Choroid plexus epithelial cell (primary cell): ENCODE results near the gene GLDC.

ENCODE experiments used
- DNase-seq: peaks from one replicate; pipeline ENCODE4 v3.0.0-alpha.2; 2010; ENCODE audit warnings: low read depth
- H3K4me3 ChIP-seq: 2 replicates; pipeline ENCODE4 v1.5.1; 2011; ENCODE audit warnings: low read depth, mild to moderate bottlenecking, control low read depth, low read length, moderate library complexity
- TF ChIP-seq, protein P1 (sequence below): conservative IDR thresholded peaks from 2 replicates; pipeline ENCODE4 v1.5.1; 2011; ENCODE audit warnings: low read depth, mild to moderate bottlenecking, control low read depth, inconsistent platforms, low read length, moderate library complexity

Gene GLDC

DNA sequence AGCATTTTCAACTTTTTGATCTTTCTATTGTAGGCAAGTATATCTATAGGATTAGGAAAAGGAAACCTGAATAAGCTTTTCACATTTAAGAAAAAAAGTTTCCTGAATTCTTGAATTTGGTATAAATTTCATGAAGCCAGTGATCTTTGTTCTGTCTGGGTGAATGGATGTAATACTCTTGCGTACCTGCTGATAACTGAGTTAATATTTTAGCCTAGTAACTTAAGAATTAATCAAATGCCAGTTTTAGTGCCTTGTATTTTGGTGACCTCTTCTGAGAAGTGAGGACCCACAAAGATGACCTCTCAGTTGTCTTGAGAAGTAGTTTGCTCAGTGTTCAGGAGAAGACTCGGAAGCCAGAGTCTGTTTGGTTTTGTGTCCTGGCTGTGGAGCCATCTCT is 154.7 kb downstream of the GLDC start:
- DNase-seq = no peak
- H3K4me3 ChIP-seq = no peak overlapping the region
- TF ChIP-seq, protein P1, sequence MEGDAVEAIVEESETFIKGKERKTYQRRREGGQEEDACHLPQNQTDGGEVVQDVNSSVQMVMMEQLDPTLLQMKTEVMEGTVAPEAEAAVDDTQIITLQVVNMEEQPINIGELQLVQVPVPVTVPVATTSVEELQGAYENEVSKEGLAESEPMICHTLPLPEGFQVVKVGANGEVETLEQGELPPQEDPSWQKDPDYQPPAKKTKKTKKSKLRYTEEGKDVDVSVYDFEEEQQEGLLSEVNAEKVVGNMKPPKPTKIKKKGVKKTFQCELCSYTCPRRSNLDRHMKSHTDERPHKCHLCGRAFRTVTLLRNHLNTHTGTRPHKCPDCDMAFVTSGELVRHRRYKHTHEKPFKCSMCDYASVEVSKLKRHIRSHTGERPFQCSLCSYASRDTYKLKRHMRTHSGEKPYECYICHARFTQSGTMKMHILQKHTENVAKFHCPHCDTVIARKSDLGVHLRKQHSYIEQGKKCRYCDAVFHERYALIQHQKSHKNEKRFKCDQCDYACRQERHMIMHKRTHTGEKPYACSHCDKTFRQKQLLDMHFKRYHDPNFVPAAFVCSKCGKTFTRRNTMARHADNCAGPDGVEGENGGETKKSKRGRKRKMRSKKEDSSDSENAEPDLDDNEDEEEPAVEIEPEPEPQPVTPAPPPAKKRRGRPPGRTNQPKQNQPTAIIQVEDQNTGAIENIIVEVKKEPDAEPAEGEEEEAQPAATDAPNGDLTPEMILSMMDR = no peak

DNA sequence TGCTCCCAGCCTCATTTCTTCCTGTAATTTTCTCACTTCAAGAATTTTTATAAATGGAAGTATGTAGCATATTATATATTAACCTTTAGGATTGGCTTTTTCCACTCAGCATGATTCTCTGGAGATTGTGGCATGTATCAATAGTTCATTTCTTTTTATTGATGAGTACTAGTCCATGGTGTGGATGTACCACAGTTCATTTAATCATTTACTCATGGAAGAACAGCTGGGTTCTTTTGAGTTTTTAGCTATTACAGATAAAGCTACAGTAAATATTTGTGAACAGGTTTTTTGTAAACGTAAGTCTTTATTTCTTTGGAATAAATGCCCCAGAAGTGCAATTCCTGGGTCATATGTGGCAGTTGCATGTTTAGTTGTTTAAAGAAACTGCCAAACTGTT is 156.4 kb downstream of the GLDC start:
- TF ChIP-seq, protein P1 = no peak
- no peak for DNase-seq
- no peak overlapping the region for H3K4me3 ChIP-seq

DNA sequence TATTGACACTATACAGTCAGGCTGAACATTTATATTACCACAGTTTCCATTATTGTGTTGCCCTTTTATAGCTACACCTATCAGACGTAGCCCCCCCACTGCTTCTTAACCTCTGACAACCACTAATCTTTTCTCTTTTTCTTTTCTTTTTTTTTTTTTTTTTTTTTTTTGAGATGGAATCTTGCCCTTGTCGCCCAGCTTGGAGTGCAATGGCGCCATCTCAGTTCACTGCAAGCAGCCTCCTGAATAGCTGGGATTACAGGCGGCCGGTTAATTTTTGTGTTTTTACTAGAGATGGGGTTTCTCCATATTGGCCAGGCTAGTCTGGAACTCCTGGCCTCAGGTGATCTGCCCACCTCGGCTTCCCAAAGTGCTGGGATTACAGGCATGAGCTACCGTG is 157.1 kb downstream of the GLDC start:
- TF ChIP-seq, protein P1 = peak; percentile 27
- H3K4me3 ChIP-seq = no peak overlapping the region
- peak; percentile 13 for DNase-seq

DNA sequence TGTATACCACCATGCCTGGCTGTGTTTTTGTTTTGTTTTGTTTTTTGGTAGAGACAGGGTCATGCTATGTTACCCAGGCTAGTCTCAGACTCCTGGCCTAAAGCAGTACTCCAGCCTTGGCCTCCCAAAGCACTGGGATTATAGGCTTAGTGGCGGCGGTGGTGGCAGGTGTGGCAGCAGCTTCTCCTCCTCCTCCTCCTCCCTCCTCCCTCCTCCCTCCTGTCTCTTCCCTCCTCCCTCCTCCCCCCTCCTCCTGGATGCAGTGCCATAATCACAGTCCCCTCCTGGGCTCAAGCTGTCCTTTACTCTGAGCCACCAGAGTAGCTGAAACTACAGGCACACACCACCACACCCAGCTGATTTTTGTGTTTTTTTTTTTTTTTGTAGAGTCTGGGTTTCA is 161.3 kb downstream of the GLDC start:
- no peak overlapping the region for H3K4me3 ChIP-seq
- no peak for DNase-seq
- TF ChIP-seq, protein P1 = no peak
